ENCODE data around the gene AFG1L. TPM values are rescaled to one million over a fixed set of nuclear protein-coding genes. Genes with fewer than 3 reads are reported as not detected.

AFG1L gene
- total RNA-seq, 1 donor from 2014 or later: 9.5 TPM

GRCh38 chr6:108425428-108425827 is 130.6 kb downstream of the AFG1L start:
- Mint-ChIP-seq H3K4me3 (ENCODE audit: unreplicated experiment) (no peak overlapping the region), H3K36me3 (ENCODE audit: unreplicated experiment) (no peaks in the 10 kb centered on the region), H3K27me3 (ENCODE audit: unreplicated experiment) (no peaks in the 10 kb centered on the region), H3K9me3 (ENCODE audit: unreplicated experiment) (peaks cover 7% of the 10 kb centered on the region), H3K4me1 (ENCODE audit: unreplicated experiment) (no peaks in the 10 kb centered on the region), H3K27ac (ENCODE audit: unreplicated experiment) (no peak overlapping the region)
- no peak for TF ChIP-seq CTCF (IDR thresholded peaks at IDR 0.05)
- DNase-seq (ENCODE audit: extremely low spot score, unreplicated experiment): no peak

- no peak for DNase-seq (ENCODE audit: extremely low spot score, unreplicated experiment)
- H3K36me3 Mint-ChIP-seq (ENCODE audit: unreplicated experiment): peaks cover 2% of the 10 kb centered on the region
- H3K4me3 Mint-ChIP-seq (ENCODE audit: unreplicated experiment): no peak overlapping the region
- no peak overlapping the region for H3K27ac Mint-ChIP-seq (ENCODE audit: unreplicated experiment)
- H3K4me1 Mint-ChIP-seq (ENCODE audit: unreplicated experiment): no peaks in the 10 kb centered on the region
- no peaks in the 10 kb centered on the region for H3K27me3 Mint-ChIP-seq (ENCODE audit: unreplicated experiment)
- TF ChIP-seq CTCF (IDR thresholded peaks at IDR 0.05): no peak
- peaks cover 7% of the 10 kb centered on the region for H3K9me3 Mint-ChIP-seq (ENCODE audit: unreplicated experiment)
Observed at GRCh38 chr6:108432143-108432542, 137.3 kb downstream of the AFG1L start.

- Mint-ChIP-seq H3K27me3 (ENCODE audit: unreplicated experiment) (no peaks in the 10 kb centered on the region), H3K4me1 (ENCODE audit: unreplicated experiment) (no peaks in the 10 kb centered on the region), H3K9me3 (ENCODE audit: unreplicated experiment) (peaks cover 7% of the 10 kb centered on the region), H3K4me3 (ENCODE audit: unreplicated experiment) (no peak overlapping the region), H3K27ac (ENCODE audit: unreplicated experiment) (no peak overlapping the region), H3K36me3 (ENCODE audit: unreplicated experiment) (peaks cover 2% of the 10 kb centered on the region)
- no peak for DNase-seq (ENCODE audit: extremely low spot score, unreplicated experiment)
- TF ChIP-seq CTCF (IDR thresholded peaks at IDR 0.05): no peak
Observed at GRCh38 chr6:108432792-108433191, 137.9 kb downstream of the AFG1L start.

- DNase-seq (ENCODE audit: extremely low spot score, unreplicated experiment): no peak
- H3K4me1 Mint-ChIP-seq (ENCODE audit: unreplicated experiment): no peaks in the 10 kb centered on the region
- peaks cover 2% of the 10 kb centered on the region for H3K36me3 Mint-ChIP-seq (ENCODE audit: unreplicated experiment)
- H3K4me3 Mint-ChIP-seq (ENCODE audit: unreplicated experiment): no peak overlapping the region
- peaks cover under 1% of the 10 kb centered on the region for H3K9me3 Mint-ChIP-seq (ENCODE audit: unreplicated experiment)
- H3K27me3 Mint-ChIP-seq (ENCODE audit: unreplicated experiment): no peaks in the 10 kb centered on the region
- no peak overlapping the region for H3K27ac Mint-ChIP-seq (ENCODE audit: unreplicated experiment)
- no peak for TF ChIP-seq CTCF (IDR thresholded peaks at IDR 0.05)
Observed at GRCh38 chr6:108434222-108434621, 139.4 kb downstream of the AFG1L start.

- Mint-ChIP-seq H3K27me3 (ENCODE audit: unreplicated experiment) (no peaks in the 10 kb centered on the region), H3K9me3 (ENCODE audit: unreplicated experiment) (no peaks in the 10 kb centered on the region)
- TF ChIP-seq CTCF (IDR thresholded peaks at IDR 0.05): no peak
Observed at GRCh38 chr6:108435391-108435790, 140.5 kb downstream of the AFG1L start.

More at GRCh38 chr6:108435391-108435790, 140.5 kb downstream of the AFG1L start:
- Mint-ChIP-seq H3K4me3 (ENCODE audit: unreplicated experiment) (no peak overlapping the region), H3K4me1 (ENCODE audit: unreplicated experiment) (no peaks in the 10 kb centered on the region), H3K36me3 (ENCODE audit: unreplicated experiment) (peaks cover 2% of the 10 kb centered on the region), H3K27ac (ENCODE audit: unreplicated experiment) (no peak overlapping the region)
- DNase-seq (ENCODE audit: extremely low spot score, unreplicated experiment): no peak
